Measurements from ENCODE around the gene HSP90AB1. TPM values are rescaled to one million over a fixed set of nuclear protein-coding genes. Genes with fewer than 3 reads are reported as not detected.

The HSP90AB1 gene
- total RNA-seq, 4 donors from 2014 or later = 356 to 729 (median 499) TPM

GRCh38 chr6:44298864-44299263 lies 52.0 kb downstream of the HSP90AB1 start:
- DNase-seq (ENCODE audit: extremely low spot score) = no peak
- H3K27ac ChIP-seq (replicated peaks in 1 of 4) = no peak overlapping the region
- no peak for TF ChIP-seq POLR2A (IDR thresholded peaks at IDR 0.05; ENCODE audit: low read depth)
- no peak for TF ChIP-seq POLR2AphosphoS5 (IDR thresholded peaks at IDR 0.05)
- no peak for TF ChIP-seq CTCF (IDR thresholded peaks at IDR 0.05)
- no peak for TF ChIP-seq EP300 (IDR thresholded peaks at IDR 0.05)
- intact Hi-C loops (cut with DNase I) = no loop called here
- H3K36me3 ChIP-seq = peaks cover 22 to 40% (median 38%) of the 10 kb centered on the region in 4 donors
- no peak overlapping the region for H3K4me3 ChIP-seq
- WGBS = 94% methylated on average over 3 of the region's 3 CpGs
- peaks cover 14 to 20% (median 17%) of the 10 kb centered on the region in 4 donors for H3K4me1 ChIP-seq
- H3K9me3 ChIP-seq = no peaks in the 10 kb centered on the region
- peaks cover 0 to 46% (median 28%) of the 10 kb centered on the region in 4 donors for H3K27me3 ChIP-seq

- H3K9me3 ChIP-seq = no peaks in the 10 kb centered on the region
- H3K4me1 ChIP-seq = peaks cover 14 to 20% (median 17%) of the 10 kb centered on the region in 4 donors
- no peak for DNase-seq (ENCODE audit: extremely low spot score)
- H3K4me3 ChIP-seq = no peak overlapping the region
- H3K36me3 ChIP-seq = peaks cover 31 to 55% (median 53%) of the 10 kb centered on the region in 4 donors
- H3K27ac ChIP-seq (replicated peaks in 1 of 4) = no peak overlapping the region
- TF ChIP-seq POLR2AphosphoS5 (IDR thresholded peaks at IDR 0.05) = no peak
- TF ChIP-seq EP300 (IDR thresholded peaks at IDR 0.05) = no peak
- TF ChIP-seq POLR2A (IDR thresholded peaks at IDR 0.05; ENCODE audit: low read depth) = no peak
- TF ChIP-seq CTCF (IDR thresholded peaks at IDR 0.05) = no peak
- WGBS = 82% methylated on average over 7 of the region's 7 CpGs
- peaks cover 0 to 31% (median 22%) of the 10 kb centered on the region in 4 donors for H3K27me3 ChIP-seq
- intact Hi-C loops (cut with DNase I) = no loop called here
Observed at GRCh38 chr6:44300292-44300823, 53.5 kb downstream of the HSP90AB1 start.

GRCh38 chr6:44301106-44301505 lies 54.2 kb downstream of the HSP90AB1 start:
- Histone ChIP-seq H3K4me3 (no peak overlapping the region), H3K27ac (replicated peaks in 1 of 4) (no peak overlapping the region), H3K4me1 (peaks cover 14 to 20% (median 17%) of the 10 kb centered on the region in 4 donors), H3K36me3 (peaks cover 37 to 63% (median 61%) of the 10 kb centered on the region in 4 donors), H3K9me3 (no peaks in the 10 kb centered on the region), H3K27me3 (peaks cover 0 to 23% (median 17%) of the 10 kb centered on the region in 4 donors)
- no peak for DNase-seq (ENCODE audit: extremely low spot score)
- intact Hi-C loops (cut with DNase I) = no loop called here
- WGBS = 94% methylated on average over 8 of the region's 8 CpGs
- TF ChIP-seq POLR2A (IDR thresholded peaks at IDR 0.05; ENCODE audit: low read depth) (no peak), CTCF (IDR thresholded peaks at IDR 0.05) (no peak), POLR2AphosphoS5 (IDR thresholded peaks at IDR 0.05) (no peak)

- Histone ChIP-seq H3K36me3 (peaks cover 46 to 71% (median 69%) of the 10 kb centered on the region in 4 donors), H3K9me3 (no peaks in the 10 kb centered on the region), H3K27ac (replicated peaks in 1 of 4) (no peak overlapping the region), H3K4me1 (peaks cover 11 to 14% (median 12%) of the 10 kb centered on the region in 4 donors), H3K4me3 (no peak overlapping the region), H3K27me3 (peaks cover 0 to 15% (median 8%) of the 10 kb centered on the region in 4 donors)
- intact Hi-C loops (cut with DNase I) = no loop called here
- no peak for TF ChIP-seq CTCF (IDR thresholded peaks at IDR 0.05)
- no peak for TF ChIP-seq EP300 (IDR thresholded peaks at IDR 0.05)
- no peak for DNase-seq (ENCODE audit: extremely low spot score)
- WGBS = 89% methylated on average over 13 of the region's 14 CpGs
Observed at GRCh38 chr6:44301782-44302564, 55.1 kb downstream of the HSP90AB1 start.

Data from esophagus muscularis mucosa (tissue), 4 donors.